ENCODE measurements around the gene SAP30L.

DNA sequence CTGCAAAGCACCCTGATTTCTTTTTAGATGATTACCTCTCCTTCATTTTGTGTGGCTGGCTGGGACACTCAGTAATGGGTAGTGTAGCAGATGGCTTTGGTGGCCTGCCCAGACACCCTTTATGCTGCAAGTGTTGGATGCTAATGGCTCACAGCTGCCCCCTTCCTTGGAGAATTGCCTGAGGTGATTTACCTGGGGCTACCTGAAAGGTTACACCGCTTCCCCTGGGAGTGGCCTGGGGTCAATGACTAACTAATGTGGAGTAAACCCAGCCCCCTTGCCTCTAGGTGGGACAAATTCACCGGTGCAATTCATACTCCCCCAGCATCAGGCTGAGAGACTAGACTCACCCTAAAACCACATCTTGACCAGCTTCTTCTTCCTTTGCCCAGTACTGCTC lies 55.8 kb downstream of the SAP30L start:
- TF ChIP-seq, protein P1, sequence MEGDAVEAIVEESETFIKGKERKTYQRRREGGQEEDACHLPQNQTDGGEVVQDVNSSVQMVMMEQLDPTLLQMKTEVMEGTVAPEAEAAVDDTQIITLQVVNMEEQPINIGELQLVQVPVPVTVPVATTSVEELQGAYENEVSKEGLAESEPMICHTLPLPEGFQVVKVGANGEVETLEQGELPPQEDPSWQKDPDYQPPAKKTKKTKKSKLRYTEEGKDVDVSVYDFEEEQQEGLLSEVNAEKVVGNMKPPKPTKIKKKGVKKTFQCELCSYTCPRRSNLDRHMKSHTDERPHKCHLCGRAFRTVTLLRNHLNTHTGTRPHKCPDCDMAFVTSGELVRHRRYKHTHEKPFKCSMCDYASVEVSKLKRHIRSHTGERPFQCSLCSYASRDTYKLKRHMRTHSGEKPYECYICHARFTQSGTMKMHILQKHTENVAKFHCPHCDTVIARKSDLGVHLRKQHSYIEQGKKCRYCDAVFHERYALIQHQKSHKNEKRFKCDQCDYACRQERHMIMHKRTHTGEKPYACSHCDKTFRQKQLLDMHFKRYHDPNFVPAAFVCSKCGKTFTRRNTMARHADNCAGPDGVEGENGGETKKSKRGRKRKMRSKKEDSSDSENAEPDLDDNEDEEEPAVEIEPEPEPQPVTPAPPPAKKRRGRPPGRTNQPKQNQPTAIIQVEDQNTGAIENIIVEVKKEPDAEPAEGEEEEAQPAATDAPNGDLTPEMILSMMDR (IDR thresholded peaks at IDR 0.05; ENCODE audit: low read depth, low read length, missing input control) = no peak
- TF ChIP-seq GABPA (IDR thresholded peaks at IDR 0.05 in 1 of 2, conservative IDR thresholded peaks at IDR 0.05 in 1 of 2) (no peak), JUND (IDR thresholded peaks at IDR 0.05) (no peak), YY1 (IDR thresholded peaks at IDR 0.05) (no peak), SP1 (IDR thresholded peaks at IDR 0.05) (no peak), RXRA (IDR thresholded peaks at IDR 0.05) (no peak), NR2F2 (IDR thresholded peaks at IDR 0.05) (no peak), TAF1 (conservative IDR thresholded peaks at IDR 0.05) (no peak), FOXA1 (IDR thresholded peaks at IDR 0.05) (no peak), RAD21 (IDR thresholded peaks at IDR 0.05) (no peak), EGR1 (IDR thresholded peaks at IDR 0.05; ENCODE audit: low read depth in 2 of 2) (no peak)
- TF ChIP-seq, protein P2, sequence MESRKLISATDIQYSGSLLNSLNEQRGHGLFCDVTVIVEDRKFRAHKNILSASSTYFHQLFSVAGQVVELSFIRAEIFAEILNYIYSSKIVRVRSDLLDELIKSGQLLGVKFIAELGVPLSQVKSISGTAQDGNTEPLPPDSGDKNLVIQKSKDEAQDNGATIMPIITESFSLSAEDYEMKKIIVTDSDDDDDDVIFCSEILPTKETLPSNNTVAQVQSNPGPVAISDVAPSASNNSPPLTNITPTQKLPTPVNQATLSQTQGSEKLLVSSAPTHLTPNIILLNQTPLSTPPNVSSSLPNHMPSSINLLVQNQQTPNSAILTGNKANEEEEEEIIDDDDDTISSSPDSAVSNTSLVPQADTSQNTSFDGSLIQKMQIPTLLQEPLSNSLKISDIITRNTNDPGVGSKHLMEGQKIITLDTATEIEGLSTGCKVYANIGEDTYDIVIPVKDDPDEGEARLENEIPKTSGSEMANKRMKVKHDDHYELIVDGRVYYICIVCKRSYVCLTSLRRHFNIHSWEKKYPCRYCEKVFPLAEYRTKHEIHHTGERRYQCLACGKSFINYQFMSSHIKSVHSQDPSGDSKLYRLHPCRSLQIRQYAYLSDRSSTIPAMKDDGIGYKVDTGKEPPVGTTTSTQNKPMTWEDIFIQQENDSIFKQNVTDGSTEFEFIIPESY (IDR thresholded peaks at IDR 0.05) = no peak
- TF ChIP-seq, protein P3, sequence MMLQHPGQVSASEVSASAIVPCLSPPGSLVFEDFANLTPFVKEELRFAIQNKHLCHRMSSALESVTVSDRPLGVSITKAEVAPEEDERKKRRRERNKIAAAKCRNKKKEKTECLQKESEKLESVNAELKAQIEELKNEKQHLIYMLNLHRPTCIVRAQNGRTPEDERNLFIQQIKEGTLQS (IDR thresholded peaks at IDR 0.05) = no peak
